Adrenal gland (tissue), 5 donors: ENCODE data around the gene COG1.

Source experiments
- POLR2A ChIP-seq, 2 donors: fragments of 450-650 bp; IDR thresholded peaks; one replicate each; pipeline ENCODE4 v1.6.1; 2017; ENCODE audit warnings: antibody characterized with exemption in 2 of 2, mild to moderate bottlenecking in 2 of 2, moderate library complexity in 1 of 2
- TF ChIP-seq, protein P1 (sequence below), 6 experiments: fragments of 450-650 bp in 4 of 6; fragments of 200-600 bp in 2 of 6; sonication (generic) in 1 of 6; IDR thresholded peaks; 1 replicate in 5 of 6; 2 replicates in 1 of 6; pipeline versions ENCODE4 v1.5.1 to v1.8.0; 2016 to 2021; ENCODE audit warnings: antibody characterized with exemption in 6 of 6, mild to moderate bottlenecking in 2 of 6, moderate library complexity in 1 of 6
- donor health status: DM: no; HTN: no; CAD: no.

DNA sequence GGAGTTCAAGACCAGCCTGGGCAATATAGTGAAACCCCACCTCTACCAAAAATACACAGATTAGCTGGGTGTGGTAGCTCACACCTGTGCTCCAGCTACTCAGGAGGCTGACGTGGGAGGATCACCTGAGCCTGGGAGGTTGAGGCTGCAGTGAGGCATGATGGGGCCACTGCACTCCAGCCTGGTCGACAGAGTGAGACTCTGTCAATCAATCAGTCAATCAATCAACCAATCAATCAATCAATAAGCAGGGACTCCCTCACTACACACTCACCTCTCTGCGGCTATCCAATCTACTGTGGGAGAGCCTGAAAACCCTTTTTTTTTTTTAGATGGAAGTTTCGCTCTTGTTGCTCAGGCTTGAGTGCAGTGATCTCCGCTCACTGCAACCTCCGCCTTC lies 37.2 kb downstream of the COG1 start:
- TF ChIP-seq, protein P1, sequence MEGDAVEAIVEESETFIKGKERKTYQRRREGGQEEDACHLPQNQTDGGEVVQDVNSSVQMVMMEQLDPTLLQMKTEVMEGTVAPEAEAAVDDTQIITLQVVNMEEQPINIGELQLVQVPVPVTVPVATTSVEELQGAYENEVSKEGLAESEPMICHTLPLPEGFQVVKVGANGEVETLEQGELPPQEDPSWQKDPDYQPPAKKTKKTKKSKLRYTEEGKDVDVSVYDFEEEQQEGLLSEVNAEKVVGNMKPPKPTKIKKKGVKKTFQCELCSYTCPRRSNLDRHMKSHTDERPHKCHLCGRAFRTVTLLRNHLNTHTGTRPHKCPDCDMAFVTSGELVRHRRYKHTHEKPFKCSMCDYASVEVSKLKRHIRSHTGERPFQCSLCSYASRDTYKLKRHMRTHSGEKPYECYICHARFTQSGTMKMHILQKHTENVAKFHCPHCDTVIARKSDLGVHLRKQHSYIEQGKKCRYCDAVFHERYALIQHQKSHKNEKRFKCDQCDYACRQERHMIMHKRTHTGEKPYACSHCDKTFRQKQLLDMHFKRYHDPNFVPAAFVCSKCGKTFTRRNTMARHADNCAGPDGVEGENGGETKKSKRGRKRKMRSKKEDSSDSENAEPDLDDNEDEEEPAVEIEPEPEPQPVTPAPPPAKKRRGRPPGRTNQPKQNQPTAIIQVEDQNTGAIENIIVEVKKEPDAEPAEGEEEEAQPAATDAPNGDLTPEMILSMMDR (IDR thresholded peaks at IDR 0.05), result no peak
- no peak for TF ChIP-seq POLR2A (IDR thresholded peaks at IDR 0.05)
